CD4-positive, alpha-beta T cell (primary cell): ENCODE data around the gene SLC24A3. TPM values are rescaled to one million over a fixed set of nuclear protein-coding genes. Genes with fewer than 3 reads are reported as not detected.

ENCODE experiments used
- ATAC-seq: fragments of 200-7000 bp; cut with Tn5 transposase; one replicate; pipeline ENCODE4 v1.10.0; 2022; ENCODE audit warnings: mild to moderate bottlenecking; ENCODE audit not compliant: poor library complexity
- CTCF ChIA-PET: fragments of 350-600 bp; sonication (Branson Sonifier 250); formaldehyde crosslinking; loops from one replicate; lab custom pipeline; 2021; ENCODE audit warnings: antibody characterized with exemption, inconsistent platforms; lab: Charles Lee
- POLR2A ChIA-PET: fragments of 350-600 bp; sonication (Branson Sonifier 250); formaldehyde crosslinking; loops from one replicate; lab custom pipeline; 2021; ENCODE audit warnings: antibody characterized with exemption, inconsistent platforms; lab: Charles Lee
- DNase-seq, 14 experiments: peaks; one replicate each; pipeline ENCODE4 v3.0.0-alpha.2; 2013 to 2020; ENCODE audit warnings: mixed read lengths in 2 of 14
- H3K27ac ChIP-seq, 2 donors: one replicate each; pipeline versions ENCODE4 v1.5.1 to v1.7.0; 2013; ENCODE audit warnings: low read length in 2 of 2, low read depth in 1 of 2, mild to moderate bottlenecking in 1 of 2
- H3K27me3 ChIP-seq, 2 experiments: 1 replicate in 1 of 2; 2 replicates in 1 of 2; pipeline versions ENCODE4 v1.6.1 to v1.7.0; 2013; ENCODE audit warnings: low read length in 2 of 2, control low read depth in 1 of 2, mild to moderate bottlenecking in 1 of 2, moderate library complexity in 1 of 2; ENCODE audit not compliant: insufficient read depth in 2 of 2, control insufficient read depth in 1 of 2
- H3K36me3 ChIP-seq: one replicate; pipeline ENCODE4 v1.6.1; 2013; ENCODE audit warnings: low read length, control low read depth; ENCODE audit not compliant: insufficient read depth
- H3K4me1 ChIP-seq: one replicate; pipeline ENCODE4 v1.6.1; 2013; ENCODE audit warnings: low read length, control low read depth; ENCODE audit not compliant: insufficient read depth
- H3K4me3 ChIP-seq: one replicate; pipeline ENCODE4 v1.5.1; 2013; ENCODE audit warnings: mild to moderate bottlenecking, low read length, moderate library complexity
- H3K9me3 ChIP-seq, 2 experiments: 1 replicate in 1 of 2; 2 replicates in 1 of 2; pipeline versions ENCODE4 v1.6.1 to v1.7.0; 2013; ENCODE audit warnings: low read length in 2 of 2, mild to moderate bottlenecking in 2 of 2, control low read depth in 1 of 2, moderate library complexity in 1 of 2; ENCODE audit not compliant: control insufficient read depth in 1 of 2, insufficient read depth in 1 of 2
- H3K27ac Mint-ChIP-seq: one replicate; pipeline ENCODE4 v1.8.0; 2020; ENCODE audit warnings: mixed read lengths
- H3K27me3 Mint-ChIP-seq: one replicate; pipeline ENCODE4 v1.8.0; 2021; ENCODE audit warnings: mixed read lengths
- H3K36me3 Mint-ChIP-seq: one replicate; pipeline ENCODE4 v1.8.0; 2021; ENCODE audit warnings: low read depth, mixed read lengths
- H3K4me1 Mint-ChIP-seq: one replicate; pipeline ENCODE4 v1.8.0; 2021; ENCODE audit warnings: low read depth, mixed read lengths
- H3K4me3 Mint-ChIP-seq: one replicate; pipeline ENCODE4 v1.8.0; 2020; ENCODE audit warnings: mild to moderate bottlenecking, mixed read lengths
- H3K9me3 Mint-ChIP-seq: one replicate; pipeline ENCODE4 v1.8.0; 2020; ENCODE audit warnings: mixed read lengths
- intact Hi-C, 2 experiments: fragments of 100-400 bp; cut with DNase I in 1 of 2; cut with micrococcal nuclease in 1 of 2; formaldehyde crosslinking; loops; one replicate each; pipeline versions ENCODE4 v1.15.1 to v1.9.0; 2023 to 2025; cut with DNase I, micrococcal nuclease
- total RNA-seq, 174 experiments: library from RNA in 2 of 174; stranded (reverse) in 2 of 174; gene quantifications; one replicate each; pipeline ENCODE4 v1.2.3 and lab custom pipeline; 2021 to 2026
- TF ChIP-seq, protein P1 (sequence below): fragments of 200-600 bp; IDR thresholded peaks from one replicate; pipeline ENCODE4 v1.8.0; 2022; ENCODE audit warnings: antibody characterized with exemption, mild to moderate bottlenecking

SLC24A3 gene
- total RNA-seq, 2 experiments from 2014 or later = not detected

DNA sequence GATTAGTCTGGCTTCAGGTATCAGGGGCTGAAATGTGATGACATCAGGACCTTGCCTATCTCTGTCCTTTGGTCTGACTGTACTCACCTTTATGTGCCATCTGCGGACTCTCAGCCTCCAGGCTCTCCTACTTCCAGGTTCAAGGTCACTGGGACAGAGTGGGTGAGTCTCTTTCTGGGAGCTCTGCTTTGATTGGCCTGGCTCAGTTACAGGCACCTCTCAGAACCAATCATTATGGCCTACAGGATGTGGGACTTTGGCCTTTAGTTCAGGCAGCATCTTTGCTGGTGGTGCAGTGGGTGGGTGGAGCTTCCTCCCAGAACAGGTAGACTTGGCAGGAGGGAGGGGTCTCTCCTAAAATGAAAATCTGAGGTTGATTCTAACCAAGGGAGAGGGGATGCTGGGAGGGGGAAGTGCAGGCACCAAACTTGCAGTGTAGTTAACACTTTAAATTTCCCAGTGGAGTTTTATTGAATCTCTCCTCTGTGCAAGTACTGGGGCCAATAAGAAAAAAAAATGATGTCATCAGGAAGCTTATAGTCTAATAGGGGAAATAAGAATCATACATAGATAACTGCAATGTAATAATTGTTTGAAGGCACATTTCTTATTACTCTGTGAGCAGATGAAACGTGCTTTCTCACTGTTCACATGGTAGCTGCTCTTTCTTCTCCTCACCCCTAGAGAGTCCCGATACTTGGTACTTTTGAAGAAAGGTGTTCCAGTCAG, 53.4 kb downstream of the SLC24A3 start:
- ChIA-PET CTCF (no interaction called here), POLR2A (no interaction called here)
- H3K4me3 ChIP-seq = no peak overlapping the region
- Mint-ChIP-seq H3K4me1 (no peaks in the 10 kb centered on the region), H3K9me3 (no peaks in the 10 kb centered on the region), H3K27me3 (no peaks in the 10 kb centered on the region), H3K27ac (no peak overlapping the region), H3K4me3 (no peak overlapping the region), H3K36me3 (no peaks in the 10 kb centered on the region)
- ATAC-seq (no peak), DNase-seq (no peak)
- no peaks in the 10 kb centered on the region for H3K36me3 ChIP-seq
- TF ChIP-seq, protein P1, sequence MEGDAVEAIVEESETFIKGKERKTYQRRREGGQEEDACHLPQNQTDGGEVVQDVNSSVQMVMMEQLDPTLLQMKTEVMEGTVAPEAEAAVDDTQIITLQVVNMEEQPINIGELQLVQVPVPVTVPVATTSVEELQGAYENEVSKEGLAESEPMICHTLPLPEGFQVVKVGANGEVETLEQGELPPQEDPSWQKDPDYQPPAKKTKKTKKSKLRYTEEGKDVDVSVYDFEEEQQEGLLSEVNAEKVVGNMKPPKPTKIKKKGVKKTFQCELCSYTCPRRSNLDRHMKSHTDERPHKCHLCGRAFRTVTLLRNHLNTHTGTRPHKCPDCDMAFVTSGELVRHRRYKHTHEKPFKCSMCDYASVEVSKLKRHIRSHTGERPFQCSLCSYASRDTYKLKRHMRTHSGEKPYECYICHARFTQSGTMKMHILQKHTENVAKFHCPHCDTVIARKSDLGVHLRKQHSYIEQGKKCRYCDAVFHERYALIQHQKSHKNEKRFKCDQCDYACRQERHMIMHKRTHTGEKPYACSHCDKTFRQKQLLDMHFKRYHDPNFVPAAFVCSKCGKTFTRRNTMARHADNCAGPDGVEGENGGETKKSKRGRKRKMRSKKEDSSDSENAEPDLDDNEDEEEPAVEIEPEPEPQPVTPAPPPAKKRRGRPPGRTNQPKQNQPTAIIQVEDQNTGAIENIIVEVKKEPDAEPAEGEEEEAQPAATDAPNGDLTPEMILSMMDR = no peak
- peaks cover 0 to 2% of the 10 kb centered on the region in 2 experiments for H3K9me3 ChIP-seq
- no peaks in the 10 kb centered on the region for H3K4me1 ChIP-seq
- H3K27ac ChIP-seq = no peak overlapping the region
- no peaks in the 10 kb centered on the region for H3K27me3 ChIP-seq
- intact Hi-C loops = no loop called here

DNA sequence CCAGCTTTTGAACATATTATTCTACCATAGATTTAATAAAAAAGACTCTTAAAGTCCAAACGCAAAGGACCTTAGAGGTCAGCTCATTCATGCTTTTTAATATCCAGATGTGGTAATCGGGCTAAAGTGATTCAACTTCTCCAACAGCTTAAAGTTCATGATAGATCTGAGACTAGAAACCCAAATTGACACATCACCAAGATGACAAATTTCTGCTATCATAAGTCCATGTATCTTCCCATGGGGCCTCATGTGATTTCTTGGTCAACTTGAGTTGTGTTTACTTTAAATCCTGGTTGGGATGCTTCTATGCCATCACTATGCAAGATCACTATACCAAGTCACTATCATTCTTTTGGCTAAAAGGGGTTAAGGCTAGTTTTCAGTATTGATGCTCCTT, 56.0 kb downstream of the SLC24A3 start:
- Mint-ChIP-seq H3K9me3 (no peaks in the 10 kb centered on the region), H3K4me1 (no peaks in the 10 kb centered on the region), H3K27me3 (no peaks in the 10 kb centered on the region), H3K4me3 (no peak overlapping the region), H3K27ac (no peak overlapping the region), H3K36me3 (no peaks in the 10 kb centered on the region)
- no peaks in the 10 kb centered on the region for H3K4me1 ChIP-seq
- H3K27me3 ChIP-seq = no peaks in the 10 kb centered on the region
- CTCF ChIA-PET = no interaction called here
- H3K36me3 ChIP-seq = no peaks in the 10 kb centered on the region
- POLR2A ChIA-PET = no interaction called here
- no peak for ATAC-seq
- TF ChIP-seq, protein P1 = no peak
- intact Hi-C loops = no loop called here
- H3K9me3 ChIP-seq = peaks cover 0 to 4% of the 10 kb centered on the region in 2 experiments
- H3K4me3 ChIP-seq = no peak overlapping the region
- H3K27ac ChIP-seq = no peak overlapping the region
- no peak for DNase-seq

DNA sequence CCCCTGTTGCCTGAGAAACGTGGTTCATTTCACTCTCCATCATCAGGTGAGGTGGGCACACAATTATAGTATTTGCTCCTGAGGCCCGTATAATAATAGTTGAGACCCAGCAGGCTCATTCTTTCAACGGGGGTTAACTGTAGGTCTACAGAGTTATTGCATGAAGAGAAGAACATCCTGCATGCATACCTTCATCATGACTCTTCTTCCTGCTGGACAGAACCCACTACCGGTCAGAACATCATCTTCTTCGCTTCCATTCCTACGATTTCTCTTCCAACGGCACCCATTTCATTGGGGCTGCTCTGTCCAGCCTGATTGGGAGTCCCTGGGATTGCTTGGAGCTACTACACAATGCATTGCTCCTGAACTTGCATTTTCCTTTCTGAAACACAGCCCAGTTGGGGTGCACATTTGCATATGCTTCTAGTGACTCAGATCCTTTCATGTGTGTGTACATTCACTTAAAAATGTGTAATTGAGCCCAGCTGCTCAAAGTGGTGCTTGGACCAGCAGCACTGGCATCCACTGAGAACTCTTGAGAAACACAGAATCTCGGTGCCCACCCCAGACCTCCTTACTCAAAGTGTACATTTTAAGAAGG, 57.4 kb downstream of the SLC24A3 start:
- Histone ChIP-seq H3K27me3 (no peaks in the 10 kb centered on the region), H3K9me3 (peaks cover 0 to 4% of the 10 kb centered on the region in 2 experiments), H3K36me3 (no peaks in the 10 kb centered on the region), H3K4me3 (no peak overlapping the region), H3K27ac (no peak overlapping the region), H3K4me1 (no peaks in the 10 kb centered on the region)
- no peaks in the 10 kb centered on the region for H3K9me3 Mint-ChIP-seq
- no peaks in the 10 kb centered on the region for H3K27me3 Mint-ChIP-seq
- intact Hi-C loops = no loop called here
- no peaks in the 10 kb centered on the region for H3K4me1 Mint-ChIP-seq
- no peak overlapping the region for H3K27ac Mint-ChIP-seq
- TF ChIP-seq, protein P1 = no peak
- POLR2A ChIA-PET = no interaction called here
- ATAC-seq = no peak
- no peak for DNase-seq
- H3K4me3 Mint-ChIP-seq = no peak overlapping the region
- H3K36me3 Mint-ChIP-seq = no peaks in the 10 kb centered on the region
- CTCF ChIA-PET = no interaction called here
